WTC11 (cell line): Measurements from ENCODE around the gene MEPCE. TPM values are rescaled to one million over a fixed set of nuclear protein-coding genes. Genes with fewer than 3 reads are reported as not detected.

Experiments used
- ATAC-seq: fragments of 200-7000 bp; cut with Tn5 transposase; 2 replicates; pipeline ENCODE4 v1.10.0; 2021; ENCODE audit warnings: mild to moderate bottlenecking, moderate library complexity
- CTCF ChIA-PET: fragments of 300-600 bp; sonication (Branson Sonifier 250); formaldehyde crosslinking; loops from one replicate; lab custom pipeline; 2021; ENCODE audit warnings: antibody characterized with exemption; lab: Charles Lee
- POLR2A ChIA-PET: fragments of 350-600 bp; sonication (Branson Sonifier 250); formaldehyde crosslinking; loops from one replicate; lab custom pipeline; 2021; ENCODE audit warnings: antibody characterized with exemption; lab: Charles Lee
- DNase-seq: peaks from one replicate; pipeline ENCODE4 v3.0.0; 2021; ENCODE audit warnings: low spot score
- H3K27ac Mint-ChIP-seq: 2 replicates; pipeline ENCODE4 v1.8.0; 2021; ENCODE audit warnings: mixed read lengths
- H3K27me3 Mint-ChIP-seq: 2 replicates; pipeline ENCODE4 v1.8.0; 2021; ENCODE audit warnings: low read depth, mild to moderate bottlenecking, moderate library complexity, mixed read lengths
- H3K36me3 Mint-ChIP-seq: 2 replicates; pipeline ENCODE4 v1.8.0; 2021; ENCODE audit warnings: mixed read lengths
- H3K4me1 Mint-ChIP-seq: 2 replicates; pipeline ENCODE4 v1.8.0; 2022; ENCODE audit warnings: mixed read lengths
- H3K4me3 Mint-ChIP-seq: 2 replicates; pipeline ENCODE4 v1.8.0; 2021; ENCODE audit warnings: mild to moderate bottlenecking, moderate library complexity, mixed read lengths
- H3K9me3 Mint-ChIP-seq: 2 replicates; pipeline ENCODE4 v1.8.0; 2021; ENCODE audit warnings: mixed read lengths
- ATF1 ChIP-seq: sonication (generic); formaldehyde crosslinking; IDR thresholded peaks from 2 replicates; pipeline ENCODE4 v1.8.1; 2023; ENCODE audit warnings: mild to moderate bottlenecking, moderate library complexity, missing genetic modification reagents
- ATF2 ChIP-seq: sonication (generic); formaldehyde crosslinking; IDR thresholded peaks from 2 replicates; pipeline ENCODE4 v1.8.1; 2022; ENCODE audit warnings: low read depth, missing genetic modification reagents, borderline replicate concordance
- CDX4 ChIP-seq: fragments of 250-450 bp; sonication (Bioruptor Pico); IDR thresholded peaks from 2 replicates; pipeline ENCODE4 v1.9.0; 2021; ENCODE audit warnings: moderate library complexity, mild to moderate bottlenecking, inconsistent platforms, borderline replicate concordance
- FOXP1 ChIP-seq: sonication (generic); formaldehyde crosslinking; IDR thresholded peaks from 2 replicates; pipeline ENCODE4 v1.8.0; 2022; ENCODE audit warnings: missing genetic modification reagents, mild to moderate bottlenecking, moderate library complexity, borderline replicate concordance
- FOXP4 ChIP-seq: sonication (generic); formaldehyde crosslinking; IDR thresholded peaks from 2 replicates; pipeline ENCODE4 v1.8.0; 2022; ENCODE audit warnings: mild to moderate bottlenecking, missing genetic modification reagents
- HMGA2 ChIP-seq: fragments of 250-450 bp; sonication (Bioruptor Pico); IDR thresholded peaks from 2 replicates; pipeline ENCODE4 v1.4.0; 2021; ENCODE audit warnings: mild to moderate bottlenecking, moderate library complexity
- KAT7 ChIP-seq: sonication (generic); formaldehyde crosslinking; IDR thresholded peaks from 2 replicates; pipeline ENCODE4 v1.8.1; 2023; ENCODE audit warnings: missing genetic modification reagents, mild to moderate bottlenecking, borderline replicate concordance
- MYBL2 ChIP-seq: sonication (generic); formaldehyde crosslinking; IDR thresholded peaks from 2 replicates; pipeline ENCODE4 v1.8.1; 2023; ENCODE audit warnings: mild to moderate bottlenecking, moderate library complexity, missing genetic modification reagents
- NFE2L1 ChIP-seq: sonication (generic); formaldehyde crosslinking; IDR thresholded peaks from 2 replicates; pipeline ENCODE4 v1.8.1; 2023; ENCODE audit warnings: missing genetic modification reagents
- NR2C2 ChIP-seq: sonication (generic); formaldehyde crosslinking; IDR thresholded peaks from 2 replicates; pipeline ENCODE4 v1.8.0; 2022; ENCODE audit warnings: mild to moderate bottlenecking, missing genetic modification reagents
- PRDM15 ChIP-seq: sonication (generic); formaldehyde crosslinking; IDR thresholded peaks from 2 replicates; pipeline ENCODE4 v1.8.0; 2022; ENCODE audit warnings: missing genetic modification reagents
- TEAD4 ChIP-seq: sonication (generic); formaldehyde crosslinking; IDR thresholded peaks from 2 replicates; pipeline ENCODE4 v1.8.0; 2022; ENCODE audit warnings: mild to moderate bottlenecking, missing genetic modification reagents
- TP53 ChIP-seq: sonication (generic); formaldehyde crosslinking; IDR thresholded peaks from 2 replicates; pipeline ENCODE4 v1.8.1; 2023; ENCODE audit warnings: mild to moderate bottlenecking, missing genetic modification reagents
- ZBTB43 ChIP-seq: sonication (generic); formaldehyde crosslinking; IDR thresholded peaks from 2 replicates; pipeline ENCODE4 v1.8.1; 2023; ENCODE audit warnings: mild to moderate bottlenecking, missing genetic modification reagents
- ZNF219 ChIP-seq: sonication (generic); formaldehyde crosslinking; IDR thresholded peaks from 2 replicates; pipeline ENCODE4 v1.8.0; 2023; ENCODE audit warnings: missing genetic modification reagents, mild to moderate bottlenecking, borderline replicate concordance
- ZNF232 ChIP-seq: sonication (generic); formaldehyde crosslinking; IDR thresholded peaks from 2 replicates; pipeline ENCODE4 v1.8.0; 2022; ENCODE audit warnings: mild to moderate bottlenecking, missing genetic modification reagents
- ZNF317 ChIP-seq: sonication (generic); formaldehyde crosslinking; IDR thresholded peaks from 2 replicates; pipeline ENCODE4 v1.8.1; 2023; ENCODE audit warnings: low read depth, mild to moderate bottlenecking, moderate library complexity, missing genetic modification reagents, borderline replicate concordance
- ZNF425 ChIP-seq: fragments of 250-450 bp; sonication (Bioruptor Pico); conservative IDR thresholded peaks from 2 replicates; pipeline ENCODE4 v1.9.0; 2021; ENCODE audit warnings: mild to moderate bottlenecking
- ZNF532 ChIP-seq: fragments of 250-450 bp; sonication (Bioruptor Pico); IDR thresholded peaks from 2 replicates; pipeline ENCODE4 v1.9.0; 2021; ENCODE audit warnings: mild to moderate bottlenecking, borderline replicate concordance
- total RNA-seq: library from RNA; stranded (reverse); gene quantifications from 3 replicates; pipeline ENCODE4 v1.2.3, GENCODE V29; 2021

MEPCE gene
- total RNA-seq, 1 experiment from 2014 or later: 41.9 TPM

GRCh38 chr7:100394077-100394476, 35.6 kb upstream of the MEPCE start:
- H3K27ac Mint-ChIP-seq: no peak overlapping the region
- peaks cover 17% of the 10 kb centered on the region for H3K4me1 Mint-ChIP-seq
- ATAC-seq (no peak), DNase-seq (no peak)
- H3K36me3 Mint-ChIP-seq: no peaks in the 10 kb centered on the region
- no peaks in the 10 kb centered on the region; the same call in none of the 2 replicates for H3K27me3 Mint-ChIP-seq
- TF ChIP-seq ZNF317 (CRISPR knock-in tag) (no peak), NFE2L1 (no peak), TEAD4 (no peak), ATF2 (CRISPR knock-in tag) (no peak), NR2C2 (CRISPR knock-in tag) (no peak), ATF1 (CRISPR knock-in tag) (no peak), TP53 (no peak), MYBL2 (CRISPR knock-in tag) (no peak), ZNF532 (CRISPR knock-in tag) (no peak), FOXP4 (CRISPR knock-in tag) (no peak)
- ChIA-PET CTCF (interaction anchor here (0.5 to 2.1 kb wide), 5 partner anchors 8 to 21 kb away, joined by 3 to 14 read pairs (median 3); no protein-coding TSS in a partner anchor), POLR2A (no interaction called here)
- no peak overlapping the region for H3K4me3 Mint-ChIP-seq
- H3K9me3 Mint-ChIP-seq: no peaks in the 10 kb centered on the region

GRCh38 chr7:100396421-100396982, 33.1 kb upstream of the MEPCE start:
- Mint-ChIP-seq H3K36me3 (no peaks in the 10 kb centered on the region), H3K4me3 (no peak overlapping the region), H3K4me1 (peaks cover 13% of the 10 kb centered on the region), H3K27ac (no peak overlapping the region), H3K9me3 (no peaks in the 10 kb centered on the region), H3K27me3 (peaks cover 15% of the 10 kb centered on the region)
- ChIA-PET POLR2A (no interaction called here), CTCF (interaction anchor here (1.5 to 1.6 kb wide), 2 partner anchors 11 to 15 kb away, joined by 6 to 7 read pairs; no protein-coding TSS in a partner anchor)
- ATAC-seq (no peak), DNase-seq (no peak)
- TF ChIP-seq ZBTB43 (CRISPR knock-in tag) (no peak), FOXP1 (CRISPR knock-in tag) (no peak), HMGA2 (no peak), ZNF232 (no peak), KAT7 (CRISPR knock-in tag) (no peak), CDX4 (CRISPR knock-in tag) (no peak), ZNF219 (CRISPR knock-in tag) (no peak), PRDM15 (CRISPR knock-in tag) (no peak), NR2C2 (CRISPR knock-in tag) (no peak), ZNF425 (CRISPR knock-in tag) (no peak)
